HG03354 (cell line): ENCODE data around the gene PCDHA8.
"Not testable (repeated sequence)": the region's sequence is repeated elsewhere in the genome, so short reads cannot be mapped to it uniquely, and the experiment has no call there.

Experiments used
- ATAC-seq: cut with Tn5 transposase; IDR thresholded peaks from one replicate; pipeline ENCODE4 v1.9.1; 2021; ENCODE audit warnings: mild to moderate bottlenecking; ENCODE audit not compliant: unreplicated experiment, poor library complexity, severe bottlenecking

The PCDHA8 gene

DNA sequence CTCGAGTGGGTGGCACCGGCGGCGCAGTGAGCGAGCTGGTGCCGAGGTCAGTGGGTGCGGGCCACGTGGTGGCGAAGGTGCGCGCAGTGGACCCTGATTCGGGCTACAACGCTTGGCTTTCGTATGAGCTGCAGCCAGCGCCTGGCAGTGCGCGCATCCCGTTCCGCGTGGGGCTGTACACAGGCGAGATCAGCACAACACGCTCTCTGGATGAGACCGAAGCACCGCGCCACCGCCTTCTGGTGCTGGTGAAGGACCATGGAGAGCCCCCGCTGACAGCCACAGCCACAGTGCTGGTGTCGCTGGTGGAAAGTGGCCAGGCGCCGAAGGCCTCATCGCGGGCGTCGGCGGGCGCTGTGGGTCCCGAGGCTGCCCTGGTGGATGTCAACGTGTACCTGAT, 17.5 kb upstream of the PCDHA8 start:
- ATAC-seq: no peak

DNA sequence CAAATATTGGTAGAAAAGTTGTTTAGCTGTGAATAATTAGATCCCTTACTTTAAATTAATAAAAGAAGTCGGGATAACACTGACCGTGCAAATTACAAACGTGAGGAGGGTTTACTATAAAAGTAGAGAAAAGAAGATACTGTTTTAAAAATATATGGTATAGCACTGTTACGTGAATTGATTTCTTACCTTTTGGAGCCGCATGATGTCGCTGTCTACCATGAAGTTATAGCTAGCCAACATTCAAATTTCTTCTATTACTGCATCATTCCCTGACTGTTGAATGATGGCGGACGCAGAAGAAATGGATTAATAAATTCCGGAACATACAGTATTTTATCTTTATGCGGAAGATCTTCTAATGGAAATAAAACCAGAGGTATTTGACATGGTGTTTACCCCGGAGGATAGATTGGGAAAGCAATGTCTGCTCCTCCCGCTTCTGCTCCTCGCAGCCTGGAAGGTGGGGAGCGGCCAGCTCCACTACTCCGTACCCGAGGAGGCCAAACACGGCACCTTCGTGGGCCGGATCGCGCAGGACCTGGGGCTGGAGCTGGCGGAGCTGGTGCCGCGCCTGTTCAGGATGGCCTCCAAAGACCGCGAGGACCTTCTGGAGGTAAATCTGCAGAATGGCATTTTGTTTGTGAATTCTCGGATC, 13.2 kb upstream of the PCDHA8 start, which contains the start of gene PCDHA6:
TSS of gene PCDHA6 (plus strand) at position 257 of the 658 bp plus-strand sequence. CDS start at position 389, 132 bp downstream.
- ATAC-seq: no peak

DNA sequence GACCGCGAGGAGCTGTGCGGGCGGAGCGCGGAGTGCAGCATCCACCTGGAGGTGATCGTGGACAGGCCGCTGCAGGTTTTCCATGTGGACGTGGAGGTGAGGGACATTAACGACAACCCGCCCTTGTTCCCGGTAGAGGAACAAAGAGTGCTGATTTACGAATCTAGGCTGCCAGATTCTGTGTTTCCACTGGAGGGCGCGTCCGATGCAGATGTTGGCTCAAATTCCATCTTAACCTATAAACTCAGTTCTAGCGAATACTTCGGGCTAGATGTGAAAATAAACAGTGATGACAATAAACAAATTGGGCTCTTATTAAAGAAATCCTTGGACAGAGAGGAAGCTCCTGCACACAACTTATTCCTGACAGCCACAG, 12.6 kb upstream of the PCDHA8 start:
- no peak for ATAC-seq

DNA sequence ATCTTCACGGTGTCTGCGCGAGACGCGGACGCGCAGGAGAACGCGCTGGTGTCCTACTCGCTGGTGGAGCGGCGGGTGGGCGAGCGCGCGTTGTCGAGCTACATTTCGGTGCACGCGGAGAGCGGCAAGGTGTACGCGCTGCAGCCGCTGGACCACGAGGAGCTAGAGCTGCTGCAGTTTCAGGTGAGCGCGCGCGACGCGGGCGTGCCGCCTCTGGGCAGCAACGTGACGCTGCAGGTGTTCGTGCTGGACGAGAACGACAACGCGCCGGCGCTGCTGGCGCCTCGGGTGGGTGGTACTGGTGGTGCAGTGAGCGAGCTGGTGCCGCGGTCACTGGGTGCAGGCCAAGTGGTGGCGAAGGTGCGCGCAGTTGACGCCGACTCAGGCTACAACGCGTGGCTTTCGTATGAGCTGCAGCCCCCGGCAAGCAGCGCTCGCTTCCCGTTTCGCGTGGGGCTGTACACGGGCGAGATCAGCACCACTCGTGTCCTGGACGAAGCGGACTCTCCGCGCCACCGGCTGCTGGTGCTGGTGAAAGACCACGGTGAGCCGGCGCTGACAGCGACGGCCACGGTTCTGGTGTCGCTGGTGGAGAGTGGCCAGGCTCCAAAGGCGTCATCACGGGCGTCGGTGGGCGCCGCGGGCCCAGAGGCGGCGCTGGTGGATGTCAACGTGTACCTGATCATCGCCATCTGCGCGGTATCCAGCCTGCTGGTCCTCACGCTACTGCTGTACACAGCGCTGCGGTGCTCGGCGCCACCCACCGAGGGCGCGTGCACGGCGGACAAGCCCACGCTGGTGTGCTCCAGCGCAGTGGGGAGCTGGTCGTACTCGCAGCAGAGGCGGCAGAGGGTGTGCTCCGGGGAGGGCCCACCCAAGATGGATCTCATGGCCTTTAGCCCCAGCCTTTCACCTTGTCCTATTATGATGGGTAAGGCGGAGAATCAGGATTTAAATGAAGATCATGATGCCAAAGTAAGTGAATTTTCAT, 11.2 kb upstream of the PCDHA8 start:
- ATAC-seq: not testable (repeated sequence)

DNA sequence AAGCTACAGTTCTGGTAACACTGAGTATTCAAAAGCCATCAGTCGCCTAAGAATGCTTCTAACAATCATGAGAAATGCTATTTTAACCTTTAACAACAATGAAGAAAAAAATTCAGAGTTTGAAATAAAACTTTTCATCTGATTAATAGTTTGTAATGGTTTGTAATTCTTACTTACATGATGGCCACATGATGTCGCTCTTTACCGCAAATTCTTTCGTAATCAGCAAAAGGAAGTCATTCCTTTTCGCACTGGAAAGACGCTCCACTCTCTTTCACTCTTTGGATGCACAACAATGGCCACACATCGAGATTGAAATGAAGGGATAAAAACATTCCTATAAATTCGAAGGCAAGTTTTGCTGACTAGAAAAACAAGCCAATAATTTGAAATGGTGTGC, 7.0 kb upstream of the PCDHA8 start, which contains the start of gene PCDHA7:
TSS of gene PCDHA7 (plus strand) at position 277 of the 400 bp plus-strand sequence. CDS start at position 392, 115 bp downstream.
- ATAC-seq: no peak

DNA sequence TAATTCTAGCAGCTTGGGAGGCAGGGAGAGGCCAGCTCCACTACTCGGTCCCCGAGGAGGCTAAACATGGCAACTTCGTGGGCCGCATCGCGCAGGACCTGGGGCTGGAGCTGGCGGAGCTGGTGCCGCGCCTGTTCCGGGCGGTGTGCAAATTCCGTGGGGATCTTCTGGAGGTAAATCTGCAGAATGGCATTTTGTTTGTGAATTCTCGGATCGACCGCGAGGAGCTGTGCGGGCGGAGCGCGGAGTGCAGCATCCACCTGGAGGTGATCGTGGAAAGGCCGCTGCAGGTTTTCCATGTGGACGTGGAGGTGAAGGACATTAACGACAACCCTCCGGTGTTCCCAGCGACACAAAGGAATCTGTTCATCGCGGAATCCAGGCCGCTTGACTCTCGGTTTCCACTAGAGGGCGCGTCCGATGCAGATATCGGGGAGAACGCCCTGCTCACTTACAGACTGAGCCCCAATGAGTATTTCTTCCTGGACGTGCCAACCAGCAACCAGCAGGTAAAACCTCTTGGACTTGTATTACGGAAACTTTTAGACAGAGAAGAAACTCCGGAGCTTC, 6.5 kb upstream of the PCDHA8 start:
- not testable (repeated sequence) for ATAC-seq

DNA sequence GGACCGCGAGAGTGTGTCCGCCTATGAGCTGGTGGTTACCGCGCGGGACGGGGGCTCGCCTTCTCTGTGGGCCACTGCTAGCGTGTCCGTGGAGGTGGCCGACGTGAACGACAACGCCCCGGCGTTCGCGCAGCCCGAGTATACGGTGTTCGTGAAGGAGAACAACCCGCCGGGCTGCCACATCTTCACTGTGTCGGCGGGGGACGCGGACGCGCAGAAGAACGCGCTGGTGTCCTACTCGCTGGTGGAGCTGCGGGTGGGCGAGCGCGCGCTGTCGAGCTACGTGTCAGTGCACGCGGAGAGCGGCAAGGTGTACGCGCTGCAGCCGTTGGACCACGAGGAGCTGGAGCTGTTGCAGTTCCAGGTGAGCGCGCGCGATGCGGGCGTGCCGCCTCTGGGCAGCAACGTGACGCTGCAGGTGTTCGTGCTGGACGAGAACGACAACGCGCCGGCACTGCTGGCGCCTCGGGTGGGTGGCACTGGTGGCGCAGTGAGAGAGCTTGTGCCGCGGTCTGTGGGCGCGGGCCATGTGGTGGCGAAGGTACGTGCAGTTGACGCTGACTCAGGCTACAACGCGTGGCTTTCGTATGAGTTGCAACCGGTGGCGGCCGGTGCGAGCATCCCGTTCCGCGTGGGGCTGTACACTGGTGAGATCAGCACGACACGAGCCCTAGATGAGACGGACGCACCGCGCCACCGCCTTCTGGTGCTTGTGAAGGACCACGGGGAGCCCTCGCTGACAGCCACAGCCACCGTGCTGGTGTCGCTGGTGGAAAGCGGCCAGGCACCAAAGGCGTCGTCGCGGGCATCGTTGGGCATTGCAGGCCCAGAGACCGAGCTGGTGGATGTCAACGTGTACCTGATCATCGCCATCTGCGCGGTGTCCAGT, 5.1 kb upstream of the PCDHA8 start:
- no peak for ATAC-seq

DNA sequence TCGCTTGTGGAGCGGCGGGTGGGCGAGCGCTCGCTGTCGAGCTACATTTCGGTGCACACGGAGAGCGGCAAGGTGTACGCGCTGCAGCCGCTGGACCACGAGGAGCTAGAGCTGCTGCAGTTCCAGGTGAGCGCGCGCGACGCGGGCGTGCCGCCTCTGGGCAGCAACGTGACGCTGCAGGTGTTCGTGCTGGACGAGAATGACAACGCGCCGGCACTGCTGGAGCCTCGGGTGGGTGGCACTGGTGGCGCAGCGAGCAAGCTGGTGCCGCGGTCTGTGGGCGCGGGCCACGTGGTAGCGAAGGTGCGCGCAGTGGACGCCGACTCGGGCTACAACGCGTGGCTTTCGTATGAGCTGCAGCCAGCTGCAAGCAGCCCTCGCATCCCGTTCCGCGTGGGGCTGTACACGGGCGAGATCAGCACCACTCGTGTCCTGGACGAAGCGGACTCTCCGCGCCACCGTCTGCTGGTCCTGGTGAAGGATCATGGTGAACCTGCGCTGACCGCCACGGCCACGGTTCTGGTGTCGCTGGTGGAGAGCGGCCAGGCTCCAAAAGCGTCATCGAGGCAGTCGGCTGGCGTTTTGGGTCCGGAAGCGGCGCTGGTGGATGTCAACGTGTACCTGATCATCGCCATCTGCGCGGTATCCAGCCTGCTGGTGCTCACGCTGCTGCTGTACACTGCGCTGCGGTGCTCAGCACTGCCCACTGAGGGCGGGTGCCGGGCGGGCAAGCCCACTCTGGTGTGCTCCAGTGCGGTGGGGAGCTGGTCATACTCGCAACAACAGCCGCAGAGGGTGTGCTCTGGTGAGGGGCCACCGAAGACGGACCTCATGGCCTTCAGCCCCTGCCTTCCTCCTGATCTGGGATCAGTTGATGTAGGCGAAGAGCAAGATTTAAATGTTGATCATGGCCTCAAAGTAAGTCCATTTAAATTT, 2.1 kb downstream of the PCDHA8 start:
- ATAC-seq: no peak

DNA sequence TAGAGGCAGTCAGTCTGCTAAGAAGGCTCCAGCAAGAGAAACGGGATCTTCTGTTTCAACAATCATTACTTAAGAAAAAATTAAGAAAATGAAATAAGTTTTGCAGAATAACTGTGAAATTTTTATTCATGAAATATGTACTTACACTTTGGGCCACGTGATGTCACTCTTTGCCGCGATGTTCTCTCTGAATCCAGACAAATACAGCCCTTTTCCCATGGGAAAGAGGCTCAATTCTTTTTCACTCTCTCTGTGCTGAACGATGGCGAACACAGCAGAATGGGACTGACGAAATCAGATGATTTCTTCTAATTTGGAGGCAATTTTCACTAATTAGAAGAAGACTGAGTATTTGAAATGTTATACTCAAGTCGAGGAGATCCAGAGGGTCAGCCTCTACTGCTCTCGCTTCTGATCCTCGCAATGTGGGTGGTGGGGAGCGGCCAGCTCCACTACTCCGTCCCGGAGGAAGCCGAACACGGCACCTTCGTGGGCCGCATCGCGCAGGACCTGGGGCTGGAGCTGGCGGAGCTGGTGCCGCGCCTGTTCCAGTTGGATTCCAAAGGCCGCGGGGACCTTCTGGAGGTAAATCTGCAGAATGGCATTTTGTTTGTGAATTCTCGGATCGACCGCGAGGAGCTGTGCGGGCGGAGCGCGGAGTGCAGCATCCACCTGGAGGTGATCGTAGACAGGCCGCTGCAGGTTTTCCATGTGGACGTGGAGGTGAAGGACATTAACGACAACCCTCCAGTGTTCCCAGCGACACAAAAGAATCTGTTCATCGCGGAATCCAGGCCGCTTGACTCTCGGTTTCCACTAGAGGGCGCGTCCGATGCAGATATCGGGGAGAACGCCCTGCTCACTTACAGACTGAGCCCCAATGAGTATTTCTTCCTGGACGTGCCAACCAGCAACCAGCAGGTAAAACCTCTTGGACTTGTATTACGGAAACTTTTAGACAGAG, 7.4 kb downstream of the PCDHA8 start, which contains the start of gene PCDHA9:
TSS of gene PCDHA9 (plus strand) at position 244 of the 964 bp plus-strand sequence. CDS start at position 358, 114 bp downstream.
- not testable (repeated sequence) for ATAC-seq

DNA sequence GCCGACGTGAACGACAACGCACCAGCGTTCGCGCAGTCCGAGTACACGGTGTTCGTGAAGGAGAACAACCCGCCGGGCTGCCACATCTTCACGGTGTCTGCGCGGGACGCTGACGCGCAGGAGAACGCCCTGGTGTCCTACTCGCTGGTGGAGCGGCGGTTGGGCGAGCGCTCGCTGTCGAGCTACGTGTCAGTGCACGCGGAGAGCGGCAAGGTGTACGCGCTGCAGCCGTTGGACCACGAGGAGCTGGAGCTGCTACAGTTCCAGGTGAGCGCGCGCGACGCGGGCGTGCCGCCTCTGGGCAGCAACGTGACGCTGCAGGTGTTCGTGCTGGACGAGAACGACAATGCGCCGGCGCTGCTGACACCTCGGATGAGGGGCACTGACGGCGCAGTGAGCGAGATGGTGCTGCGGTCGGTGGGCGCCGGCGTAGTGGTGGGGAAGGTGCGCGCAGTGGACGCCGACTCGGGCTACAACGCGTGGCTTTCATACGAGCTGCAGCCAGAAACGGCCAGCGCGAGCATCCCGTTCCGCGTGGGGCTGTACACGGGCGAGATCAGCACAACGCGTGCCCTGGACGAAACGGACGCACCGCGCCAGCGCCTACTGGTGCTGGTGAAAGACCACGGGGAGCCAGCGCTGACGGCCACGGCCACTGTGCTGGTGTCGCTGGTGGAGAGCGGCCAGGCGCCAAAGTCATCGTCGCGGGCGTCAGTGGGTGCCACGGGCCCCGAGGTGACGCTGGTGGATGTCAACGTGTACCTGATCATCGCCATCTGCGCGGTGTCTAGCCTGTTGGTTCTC, 9.0 kb downstream of the PCDHA8 start:
- ATAC-seq: not testable (repeated sequence)

DNA sequence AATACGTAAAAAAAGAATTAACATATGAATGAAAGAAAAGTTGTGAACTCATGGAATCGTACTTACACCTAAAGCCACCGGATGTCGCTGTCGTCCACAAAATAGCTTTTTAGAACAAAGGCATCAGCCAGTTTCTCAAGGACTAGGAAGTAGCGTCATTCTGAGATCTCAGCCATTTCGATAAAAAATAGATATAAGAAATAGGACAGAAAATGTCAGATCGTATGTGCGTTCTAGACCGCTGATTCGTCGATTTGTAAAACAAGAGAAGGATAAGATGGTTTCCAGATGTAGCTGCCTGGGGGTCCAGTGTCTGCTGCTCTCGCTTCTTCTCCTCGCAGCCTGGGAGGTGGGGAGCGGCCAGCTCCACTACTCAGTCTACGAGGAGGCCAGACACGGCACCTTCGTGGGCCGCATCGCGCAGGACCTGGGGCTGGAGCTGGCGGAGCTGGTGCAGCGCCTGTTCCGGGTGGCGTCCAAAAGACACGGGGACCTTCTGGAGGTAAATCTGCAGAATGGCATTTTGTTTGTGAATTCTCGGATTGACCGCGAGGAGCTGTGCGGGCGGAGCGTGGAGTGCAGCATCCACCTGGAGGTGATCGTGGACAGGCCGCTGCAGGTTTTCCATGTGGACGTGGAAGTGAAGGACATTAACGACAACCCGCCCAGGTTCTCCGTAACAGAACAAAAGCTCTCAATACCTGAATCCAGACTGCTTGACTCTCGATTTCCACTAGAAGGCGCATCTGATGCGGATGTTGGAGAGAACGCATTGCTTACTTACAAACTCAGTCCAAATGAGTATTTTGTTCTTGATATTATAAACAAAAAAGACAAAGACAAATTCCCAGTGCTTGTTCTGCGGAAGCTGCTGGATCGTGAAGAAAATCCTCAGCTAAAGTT, 15.0 kb downstream of the PCDHA8 start, which contains the start of gene PCDHA10:
TSS of gene PCDHA10 (plus strand) at position 126 of the 903 bp plus-strand sequence. CDS start at position 278, 152 bp downstream.
- no peak for ATAC-seq

DNA sequence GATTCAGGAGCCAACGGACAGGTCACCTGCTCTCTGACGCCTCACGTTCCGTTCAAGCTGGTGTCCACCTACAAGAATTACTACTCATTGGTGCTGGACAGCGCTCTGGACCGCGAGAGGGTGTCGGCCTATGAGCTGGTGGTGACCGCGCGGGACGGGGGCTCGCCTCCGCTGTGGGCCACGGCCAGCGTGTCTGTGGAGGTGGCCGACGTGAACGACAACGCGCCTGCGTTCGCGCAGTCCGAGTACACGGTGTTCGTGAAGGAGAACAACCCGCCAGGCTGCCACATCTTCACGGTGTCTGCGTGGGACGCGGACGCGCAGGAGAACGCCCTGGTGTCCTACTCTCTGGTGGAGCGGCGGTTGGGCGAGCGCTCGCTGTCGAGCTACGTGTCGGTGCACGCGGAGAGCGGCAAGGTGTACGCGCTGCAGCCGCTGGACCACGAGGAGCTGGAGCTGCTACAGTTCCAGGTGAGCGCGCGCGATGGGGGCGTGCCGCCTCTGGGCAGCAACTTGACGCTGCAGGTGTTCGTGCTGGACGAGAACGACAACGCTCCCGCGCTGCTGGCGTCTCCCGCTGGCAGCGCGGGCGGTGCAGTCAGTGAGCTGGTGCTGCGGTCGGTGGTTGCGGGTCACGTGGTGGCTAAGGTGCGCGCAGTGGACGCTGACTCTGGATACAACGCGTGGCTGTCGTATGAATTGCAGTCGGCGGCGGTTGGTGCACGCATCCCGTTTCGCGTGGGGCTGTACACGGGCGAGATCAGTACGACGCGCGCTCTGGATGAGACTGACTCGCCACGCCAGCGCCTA, 16.4 kb downstream of the PCDHA8 start:
- no peak for ATAC-seq

DNA sequence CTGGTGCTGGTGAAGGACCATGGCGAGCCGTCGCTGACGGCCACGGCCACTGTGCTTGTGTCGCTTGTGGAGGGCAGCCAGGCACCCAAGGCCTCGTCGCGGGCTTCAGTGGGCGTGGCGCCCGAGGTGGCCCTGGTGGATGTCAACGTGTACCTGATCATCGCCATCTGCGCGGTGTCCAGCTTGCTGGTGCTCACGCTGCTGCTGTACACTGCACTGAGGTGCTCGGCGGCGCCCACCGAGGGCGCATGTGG, 16.9 kb downstream of the PCDHA8 start:
- no peak for ATAC-seq

DNA sequence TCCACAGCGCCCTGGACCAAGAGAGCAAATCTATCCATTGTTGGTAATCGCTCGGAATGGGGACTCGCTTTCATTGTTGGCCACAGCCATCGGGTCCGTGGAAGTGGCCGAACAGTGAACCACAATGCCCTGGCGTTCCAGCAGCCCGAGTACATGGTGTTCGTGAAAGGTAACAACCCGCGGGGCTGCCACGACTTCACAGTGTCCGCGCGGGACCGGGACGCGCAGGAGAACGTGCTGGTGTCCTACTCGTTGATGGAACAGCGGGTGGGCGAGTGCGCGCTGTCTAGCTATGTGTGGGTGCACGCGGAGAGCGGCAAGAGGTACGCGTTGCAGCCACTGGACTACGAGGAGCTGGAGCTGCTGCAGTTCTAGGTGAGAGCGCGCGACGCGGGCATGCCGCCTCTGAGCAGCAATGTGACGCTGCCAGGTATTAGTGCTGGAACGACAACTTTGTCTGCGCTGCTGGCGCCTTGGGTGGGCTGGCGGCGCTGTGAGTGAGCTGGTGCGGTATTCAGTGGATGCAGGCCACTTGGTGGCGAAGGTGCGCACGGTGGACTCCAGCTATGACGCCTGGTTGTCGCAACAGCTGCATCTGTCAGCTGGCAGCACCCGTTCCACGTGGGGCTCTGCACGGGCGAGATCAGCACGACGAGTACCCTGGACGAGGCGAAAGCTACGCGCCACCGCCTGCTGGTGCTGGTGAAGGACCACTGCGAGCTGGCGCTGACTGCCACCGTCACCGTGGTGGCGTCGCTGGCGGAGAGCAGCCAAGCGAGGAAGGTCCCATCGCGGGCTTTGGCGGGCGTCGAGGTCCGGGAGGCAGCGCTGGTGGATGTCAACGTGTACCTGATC, 21.7 kb downstream of the PCDHA8 start:
- no peak for ATAC-seq
